ENCODE measurements around the gene MAPK1. TPM values are rescaled to one million over a fixed set of nuclear protein-coding genes. Genes with fewer than 3 reads are reported as not detected.

The MAPK1 gene
- polyA plus RNA-seq, 1 experiment: 154 TPM

DNA sequence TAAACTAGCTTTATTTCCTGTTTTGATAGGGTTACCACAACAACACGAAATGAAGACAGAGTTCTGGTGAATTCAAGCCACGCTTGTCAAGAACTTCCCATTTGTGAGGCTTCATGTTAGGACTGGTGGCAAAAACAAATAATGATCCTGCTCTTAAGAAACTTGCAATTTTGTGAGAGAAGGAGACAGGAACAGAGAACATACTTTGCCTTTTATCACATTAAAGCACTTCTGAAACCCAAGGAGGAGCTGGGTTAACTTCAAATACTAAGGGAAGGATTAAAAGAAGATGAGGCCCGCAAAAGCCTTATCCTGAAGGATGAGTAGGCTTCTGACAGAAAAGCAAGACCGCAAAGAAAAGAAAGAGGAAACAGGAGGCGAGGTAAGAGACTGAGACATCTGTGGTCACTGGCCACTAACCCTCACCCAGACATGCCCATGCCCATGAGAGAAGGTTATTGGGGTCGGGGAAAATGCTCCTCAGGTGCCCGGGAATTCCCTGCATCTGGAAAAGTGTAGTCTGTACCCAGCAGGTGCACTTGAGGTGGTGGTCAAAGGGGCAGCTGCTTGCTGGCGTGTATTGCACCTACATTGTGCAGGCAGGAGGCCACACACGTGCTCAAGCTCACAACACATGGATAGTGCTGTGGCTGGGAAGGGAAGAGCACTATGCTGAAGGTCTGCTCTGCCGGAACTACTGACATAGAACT is 50.5 kb downstream of the MAPK1 start:
- Histone ChIP-seq H3K27me3 (ENCODE audit: control insufficient read depth, insufficient read depth, low read length) (no peaks in the 10 kb centered on the region), H3K27ac (ENCODE audit: low read depth, low read length) (peak overlapping the region; percentile 75), H3K9me3 (ENCODE audit: control insufficient read depth, insufficient read depth, low read length) (no peaks in the 10 kb centered on the region; the same call in 1 of the 2 replicates), H3K4me3 (ENCODE audit: low read depth, low read length) (no peak overlapping the region)
- TF ChIP-seq, protein P1, sequence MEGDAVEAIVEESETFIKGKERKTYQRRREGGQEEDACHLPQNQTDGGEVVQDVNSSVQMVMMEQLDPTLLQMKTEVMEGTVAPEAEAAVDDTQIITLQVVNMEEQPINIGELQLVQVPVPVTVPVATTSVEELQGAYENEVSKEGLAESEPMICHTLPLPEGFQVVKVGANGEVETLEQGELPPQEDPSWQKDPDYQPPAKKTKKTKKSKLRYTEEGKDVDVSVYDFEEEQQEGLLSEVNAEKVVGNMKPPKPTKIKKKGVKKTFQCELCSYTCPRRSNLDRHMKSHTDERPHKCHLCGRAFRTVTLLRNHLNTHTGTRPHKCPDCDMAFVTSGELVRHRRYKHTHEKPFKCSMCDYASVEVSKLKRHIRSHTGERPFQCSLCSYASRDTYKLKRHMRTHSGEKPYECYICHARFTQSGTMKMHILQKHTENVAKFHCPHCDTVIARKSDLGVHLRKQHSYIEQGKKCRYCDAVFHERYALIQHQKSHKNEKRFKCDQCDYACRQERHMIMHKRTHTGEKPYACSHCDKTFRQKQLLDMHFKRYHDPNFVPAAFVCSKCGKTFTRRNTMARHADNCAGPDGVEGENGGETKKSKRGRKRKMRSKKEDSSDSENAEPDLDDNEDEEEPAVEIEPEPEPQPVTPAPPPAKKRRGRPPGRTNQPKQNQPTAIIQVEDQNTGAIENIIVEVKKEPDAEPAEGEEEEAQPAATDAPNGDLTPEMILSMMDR (IDR thresholded peaks at IDR 0.05; ENCODE audit: low read depth, low read length): no peak
- ChIA-PET CTCF (no interaction called here), POLR2A (interaction anchor here (0.6 kb wide), 1 partner anchor 56 kb away, joined by 3 read pairs; no protein-coding TSS in a partner anchor)
- peak; percentile 67 for DNase-seq (ENCODE audit: low read depth, low spot score)

DNA sequence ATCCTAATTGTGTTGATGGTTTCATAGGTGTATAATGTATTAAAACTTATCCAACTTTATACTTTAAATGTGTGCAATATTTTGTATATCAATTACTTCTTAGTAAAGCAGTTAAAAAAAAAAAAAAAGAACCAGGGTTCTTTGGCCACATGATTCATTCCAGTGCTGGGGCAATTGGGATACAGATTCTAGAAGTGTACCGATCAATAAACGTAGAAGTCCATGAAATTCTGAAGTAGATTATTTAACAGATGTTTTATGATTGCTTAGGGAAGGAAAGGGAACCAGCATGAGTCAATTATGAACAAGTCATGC is 51.0 kb downstream of the MAPK1 start:
- Histone ChIP-seq H3K4me3 (ENCODE audit: low read depth, low read length) (no peak overlapping the region), H3K27ac (ENCODE audit: low read depth, low read length) (peak overlapping the region; percentile 75), H3K27me3 (ENCODE audit: control insufficient read depth, insufficient read depth, low read length) (no peaks in the 10 kb centered on the region), H3K9me3 (ENCODE audit: control insufficient read depth, insufficient read depth, low read length) (no peaks in the 10 kb centered on the region; the same call in 1 of the 2 replicates)
- CTCF ChIA-PET: no interaction called here
- POLR2A ChIA-PET: interaction anchor here (0.6 kb wide), 1 partner anchor 55 kb away, joined by 3 read pairs; no protein-coding TSS in a partner anchor
- no peak for DNase-seq (ENCODE audit: low read depth, low spot score)
- TF ChIP-seq, protein P1 (IDR thresholded peaks at IDR 0.05; ENCODE audit: low read depth, low read length): no peak

DNA sequence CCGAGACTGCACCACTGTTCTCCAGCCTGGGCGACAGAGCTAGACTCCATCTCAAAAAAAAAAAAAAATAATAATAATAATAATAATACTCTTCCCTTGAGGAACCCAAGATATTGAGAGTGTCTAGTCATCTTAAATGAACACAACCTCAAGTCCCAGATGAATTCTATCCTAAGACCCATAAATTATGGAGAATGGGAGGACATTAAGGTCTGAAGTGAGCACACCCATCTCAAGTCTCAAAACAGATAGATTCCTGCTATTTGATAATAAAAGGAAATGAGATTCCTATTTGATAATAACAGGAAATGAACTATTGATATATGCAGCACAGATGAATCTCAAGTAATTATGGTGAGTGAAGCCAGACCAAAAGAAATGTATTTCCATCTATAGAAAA is 51.5 kb downstream of the MAPK1 start:
- H3K4me3 ChIP-seq (ENCODE audit: low read depth, low read length): no peak overlapping the region
- TF ChIP-seq, protein P1 (IDR thresholded peaks at IDR 0.05; ENCODE audit: low read depth, low read length): no peak
- no peaks in the 10 kb centered on the region; the same call in 1 of the 2 replicates for H3K9me3 ChIP-seq (ENCODE audit: control insufficient read depth, insufficient read depth, low read length)
- DNase-seq (ENCODE audit: low read depth, low spot score): no peak
- H3K27ac ChIP-seq (ENCODE audit: low read depth, low read length): no peak overlapping the region
- ChIA-PET POLR2A (interaction anchor here (0.6 to 0.7 kb wide), 2 partner anchors 14 to 55 kb away, joined by 3 read pairs; no protein-coding TSS in a partner anchor), CTCF (no interaction called here)
- H3K27me3 ChIP-seq (ENCODE audit: control insufficient read depth, insufficient read depth, low read length): no peaks in the 10 kb centered on the region

DNA sequence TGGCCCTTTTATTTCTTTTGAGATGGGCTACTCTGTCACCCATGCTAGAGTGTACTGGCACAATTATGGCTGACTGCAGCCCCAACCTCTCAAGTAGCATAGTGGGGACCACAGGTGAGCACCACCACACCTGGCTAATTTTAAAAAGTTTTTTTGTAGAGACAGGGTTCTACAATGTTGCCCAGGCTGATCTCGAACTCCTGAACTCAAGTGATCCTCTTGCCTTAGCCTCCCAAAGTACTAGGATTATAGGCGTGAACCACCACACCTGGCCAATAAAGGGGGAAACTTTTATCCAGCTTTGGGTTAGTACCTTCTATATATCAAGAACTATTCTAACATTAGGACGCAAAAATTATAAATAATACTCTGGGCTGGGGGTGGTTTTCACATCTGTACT is 52.1 kb downstream of the MAPK1 start:
- Histone ChIP-seq H3K9me3 (ENCODE audit: control insufficient read depth, insufficient read depth, low read length) (no peaks in the 10 kb centered on the region; the same call in 1 of the 2 replicates), H3K27ac (ENCODE audit: low read depth, low read length) (no peak overlapping the region), H3K4me3 (ENCODE audit: low read depth, low read length) (no peak overlapping the region), H3K27me3 (ENCODE audit: control insufficient read depth, insufficient read depth, low read length) (no peaks in the 10 kb centered on the region)
- TF ChIP-seq, protein P1 (IDR thresholded peaks at IDR 0.05; ENCODE audit: low read depth, low read length): no peak
- POLR2A ChIA-PET: interaction anchor here (0.7 kb wide), 1 partner anchor 14 kb away, joined by 3 read pairs; no protein-coding TSS in a partner anchor
- CTCF ChIA-PET: no interaction called here
- DNase-seq (ENCODE audit: low read depth, low spot score): no peak

DNA sequence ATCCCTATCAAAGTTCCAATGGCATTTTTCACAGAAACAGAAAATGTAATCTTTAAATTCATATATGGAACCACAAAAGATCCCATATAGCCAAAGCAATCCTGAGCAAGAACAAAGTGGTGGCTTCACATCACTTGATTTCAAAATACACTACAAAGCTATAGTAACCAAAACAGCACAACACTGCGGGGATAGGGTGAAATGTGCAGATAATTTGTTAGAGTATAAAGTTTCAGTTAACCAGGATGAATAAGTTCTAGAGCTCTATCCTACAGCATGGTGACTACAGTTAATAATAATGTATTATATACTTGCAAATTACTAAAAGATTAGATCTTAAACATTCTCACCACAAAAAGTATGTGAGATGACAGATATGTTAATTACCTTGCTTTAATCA is 55.5 kb downstream of the MAPK1 start:
- no peaks in the 10 kb centered on the region for H3K27me3 ChIP-seq (ENCODE audit: control insufficient read depth, insufficient read depth, low read length)
- TF ChIP-seq, protein P1 (IDR thresholded peaks at IDR 0.05; ENCODE audit: low read depth, low read length): no peak
- H3K4me3 ChIP-seq (ENCODE audit: low read depth, low read length): no peak overlapping the region
- ChIA-PET POLR2A (no interaction called here), CTCF (no interaction called here)
- no peak overlapping the region for H3K27ac ChIP-seq (ENCODE audit: low read depth, low read length)
- no peaks in the 10 kb centered on the region; the same call in 1 of the 2 replicates for H3K9me3 ChIP-seq (ENCODE audit: control insufficient read depth, insufficient read depth, low read length)
- no peak for DNase-seq (ENCODE audit: low read depth, low spot score)

All from AG04450 (cell line).